ENCODE measurements around the gene JSRP1.
"Not testable (repeated sequence)": the region's sequence is repeated elsewhere in the genome, so short reads cannot be mapped to it uniquely, and the experiment has no call there.

Gene JSRP1

GRCh38 chr19:2282062-2282861, 26.0 kb upstream of the JSRP1 start, which contains the start of gene PEAK3:
TSS of gene PEAK3 (minus strand) at chr19:2282175. CDS start at chr19:2280931, 1,244 bp downstream.
- DNase-seq = peak; percentile 84

GRCh38 chr19:2281265-2282061, 25.2 kb upstream of the JSRP1 start:
- not testable (repeated sequence) for DNase-seq

DNA sequence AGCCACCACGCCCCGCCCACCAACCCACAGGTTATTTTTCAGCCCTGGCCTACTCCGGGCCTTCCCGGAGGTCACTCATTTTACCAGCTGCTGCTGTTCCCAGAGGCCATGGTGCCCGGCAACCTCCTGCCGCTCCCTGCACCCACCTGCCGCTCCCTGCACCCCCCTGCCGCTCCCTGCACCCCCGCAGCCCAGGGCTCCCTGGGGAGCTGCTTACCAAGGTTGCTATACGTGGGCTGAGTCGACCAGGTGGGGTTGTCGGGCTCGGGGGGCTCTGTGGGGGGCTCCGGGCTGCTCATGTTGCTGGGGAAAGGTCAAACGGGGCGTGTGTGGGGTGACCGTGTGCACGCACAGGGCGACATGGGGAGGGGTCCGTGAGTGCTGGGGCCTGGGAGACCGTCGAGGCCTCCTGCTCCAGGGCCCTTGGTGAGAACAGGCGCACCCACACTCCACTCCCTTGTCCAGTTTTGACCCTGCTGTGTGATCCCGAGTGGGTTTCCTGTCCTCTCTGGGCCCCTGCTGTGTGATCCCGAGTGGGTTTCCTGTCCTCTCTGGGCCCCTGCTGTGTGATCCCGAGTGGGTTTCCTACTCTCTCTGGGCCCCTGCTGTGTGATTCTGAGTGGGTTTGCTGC, 24.5 kb upstream of the JSRP1 start:
- DNase-seq = no peak

DNA sequence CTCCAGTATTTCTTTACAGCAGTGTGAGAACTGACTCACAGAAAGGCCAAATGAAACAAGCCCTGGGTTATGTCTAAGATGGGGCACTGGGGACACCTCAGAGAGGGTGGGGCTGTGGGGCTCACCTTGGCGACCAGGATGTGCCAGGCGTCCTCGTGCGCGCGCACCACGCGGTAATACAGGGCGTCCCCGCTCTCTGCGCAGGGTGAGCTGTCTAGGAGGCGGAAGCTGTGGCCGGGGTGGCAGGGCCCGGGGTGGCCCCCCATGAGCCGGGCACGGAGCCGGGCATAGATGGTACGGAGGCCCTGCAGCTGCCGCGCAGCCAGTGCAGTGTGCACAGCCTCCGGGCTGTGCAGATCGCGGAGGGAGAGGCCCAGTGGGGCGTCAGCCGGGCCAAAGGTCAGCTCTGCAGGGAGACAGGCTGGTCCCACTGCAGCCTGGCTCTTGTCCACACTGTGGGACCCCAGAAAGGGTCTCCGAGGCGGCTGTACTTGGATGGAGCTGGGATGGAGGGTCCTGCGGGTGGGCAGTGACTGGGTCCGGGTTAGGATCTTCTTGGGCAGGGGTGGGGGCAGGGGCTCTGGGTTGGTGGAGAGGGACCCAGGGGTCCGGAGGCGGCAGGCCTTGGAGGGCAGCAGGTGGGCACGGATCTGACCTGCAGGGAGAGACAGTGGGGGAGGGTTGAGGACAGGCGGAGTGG, 22.4 kb upstream of the JSRP1 start:
- DNase-seq = no peak

GRCh38 chr19:2277138-2277537, 20.9 kb upstream of the JSRP1 start:
- no peak for DNase-seq

DNA sequence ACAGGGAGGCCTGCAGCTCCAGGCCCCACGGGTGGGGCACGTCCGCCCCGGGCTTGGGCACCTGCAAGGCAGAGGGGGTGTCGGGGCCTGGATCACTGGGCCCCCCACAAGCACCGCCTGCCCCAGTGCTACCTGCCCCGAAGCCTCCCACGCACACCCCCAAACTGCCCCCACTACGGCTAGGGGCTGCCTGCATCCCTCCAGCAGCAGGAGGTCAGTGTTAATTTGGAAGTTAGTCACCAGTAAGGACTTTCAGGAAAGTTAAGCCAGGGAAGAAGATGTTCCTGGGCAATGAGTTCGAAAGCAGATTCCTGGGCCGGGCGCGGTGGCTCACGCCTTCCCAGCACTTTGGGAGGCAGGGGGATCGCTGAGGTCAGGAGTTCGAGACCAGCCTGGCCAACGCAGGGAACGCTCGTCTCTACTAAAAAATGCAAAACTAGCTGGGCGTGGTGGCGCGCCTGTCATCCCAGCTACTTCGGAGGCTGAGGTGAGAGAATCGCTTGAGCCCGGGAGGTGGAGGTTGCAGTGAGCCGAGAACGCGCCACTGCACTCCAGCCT, 20.3 kb upstream of the JSRP1 start:
- DNase-seq = no peak

- DNase-seq = no peak
Observed at GRCh38 chr19:2275588-2276428, 19.6 kb upstream of the JSRP1 start.

- peak; percentile 75 for DNase-seq
Observed at GRCh38 chr19:2274931-2275535, 18.8 kb upstream of the JSRP1 start.

GRCh38 chr19:2274185-2274711, 18.0 kb upstream of the JSRP1 start:
- DNase-seq = peak; percentile 51

- DNase-seq = peak; percentile 91
Observed at GRCh38 chr19:2273356-2274184, 17.4 kb upstream of the JSRP1 start.

- DNase-seq = peak; percentile 26
Observed at GRCh38 chr19:2271234-2272103, 15.3 kb upstream of the JSRP1 start.

DNA sequence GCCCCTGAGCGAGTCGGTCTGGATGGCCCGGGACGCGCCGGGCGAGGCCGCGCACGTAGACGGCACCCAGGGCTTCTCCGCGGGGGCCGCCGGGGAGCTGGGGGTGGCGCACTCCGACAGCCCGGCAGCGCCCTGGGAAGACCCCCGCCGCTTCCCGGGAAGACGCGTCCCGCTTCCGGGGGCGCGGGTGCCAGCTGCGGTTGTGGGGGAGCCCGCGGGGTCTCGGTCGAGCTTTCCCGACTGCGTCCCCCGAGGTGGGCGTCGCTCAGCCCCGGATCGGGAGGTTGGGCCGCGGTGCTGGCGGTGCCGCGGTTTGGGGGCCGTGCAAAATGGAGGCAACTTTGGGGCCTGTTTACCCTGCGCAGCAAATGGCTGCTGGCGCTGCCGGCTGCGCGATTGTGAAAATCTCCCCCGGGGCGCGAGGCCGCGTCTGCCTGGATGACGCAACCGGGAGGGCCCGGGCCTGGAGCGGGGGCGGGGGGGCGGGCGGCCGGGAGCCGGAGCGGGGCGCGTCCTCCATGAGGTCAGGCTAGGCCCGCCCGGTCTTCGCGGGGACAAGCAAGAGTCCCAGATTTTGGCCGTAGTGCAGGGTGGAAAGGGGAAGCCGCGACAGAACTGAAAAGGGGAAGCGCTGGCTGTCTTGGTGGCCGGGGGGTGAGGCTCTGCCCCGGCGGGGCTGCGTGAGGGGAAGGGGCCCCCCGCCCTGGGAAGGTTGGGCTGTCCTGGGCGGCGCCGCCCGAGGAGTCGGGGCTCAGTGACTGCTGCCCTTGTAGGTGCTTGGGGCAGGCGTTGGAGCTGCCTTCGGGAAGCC, 14.4 kb upstream of the JSRP1 start:
- peak; percentile 68 for DNase-seq

DNA sequence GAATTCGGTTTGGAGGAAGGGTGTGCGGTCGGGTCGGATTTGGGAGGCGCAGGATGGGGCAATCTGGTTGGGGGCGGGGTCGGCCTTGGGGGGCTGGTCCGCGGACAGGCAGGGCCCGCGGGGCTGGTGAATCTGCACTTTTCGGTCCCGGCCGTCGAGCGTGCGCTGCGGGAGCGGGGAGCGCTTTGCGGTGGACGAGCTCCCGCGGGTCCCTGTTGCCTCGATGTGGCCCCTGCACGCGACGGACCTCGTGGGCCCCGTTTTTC, 13.9 kb upstream of the JSRP1 start:
- no peak for DNase-seq

- DNase-seq = peak; percentile 94
Observed at GRCh38 chr19:2269244-2270156, 13.3 kb upstream of the JSRP1 start.

GRCh38 chr19:2268861-2269243, 12.6 kb upstream of the JSRP1 start:
- peak; percentile 48 for DNase-seq

GRCh38 chr19:2268480-2268830, 12.2 kb upstream of the JSRP1 start:
- no peak for DNase-seq
